Stimulated activated CD8-positive, alpha-beta memory T cell treated with anti-CD3 and anti-CD28 coated beads, Interleukin-4, amount 100 ng/mL, for 4 hours (primary cell): ENCODE data around the gene ATG9A.
"Not testable (repeated sequence)": the region's sequence is repeated elsewhere in the genome, so short reads cannot be mapped to it uniquely, and the experiment has no call there.

Source experiments
- DNase-seq, 2 donors: peaks; one replicate each; pipeline ENCODE4 v3.0.0-alpha.2; 2020; ENCODE audit warnings: low read depth in 2 of 2, low spot score in 1 of 2

ATG9A gene

DNA sequence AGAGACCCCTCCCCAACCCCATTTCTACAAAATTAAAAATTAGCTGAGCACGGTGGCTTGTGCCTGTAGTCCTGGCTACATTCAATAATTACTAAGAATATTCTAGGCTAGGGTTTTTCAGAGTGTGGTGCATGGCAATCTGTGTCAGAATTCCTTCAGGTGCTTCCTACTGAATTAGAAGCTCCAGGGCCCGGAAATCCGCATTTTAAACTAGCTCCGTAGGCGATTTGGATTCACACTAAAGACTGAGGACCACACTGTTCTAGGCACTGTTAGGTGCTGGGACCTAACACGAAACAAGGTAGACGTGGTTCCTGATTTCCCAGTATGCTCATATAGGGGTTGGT is 23.5 kb downstream of the ATG9A start:
- no peak for DNase-seq

DNA sequence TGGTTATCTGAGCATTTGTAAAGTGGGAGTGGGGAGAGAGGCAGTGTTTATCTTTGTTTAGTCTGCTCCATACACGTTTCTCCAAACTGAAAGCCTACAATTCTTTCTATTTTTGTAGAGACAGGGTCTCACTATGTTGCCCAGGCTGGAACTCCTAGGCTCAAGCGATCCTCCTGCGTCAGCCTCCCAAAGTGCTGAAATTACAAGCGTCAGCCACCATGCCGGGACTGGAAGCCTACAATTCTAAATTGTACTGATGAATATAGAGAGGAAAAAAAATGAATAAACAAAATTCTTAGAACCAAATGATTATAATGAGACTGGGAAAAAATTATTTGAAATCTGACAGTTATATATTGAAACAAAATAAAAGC is 24.3 kb downstream of the ATG9A start:
- DNase-seq = no peak

DNA sequence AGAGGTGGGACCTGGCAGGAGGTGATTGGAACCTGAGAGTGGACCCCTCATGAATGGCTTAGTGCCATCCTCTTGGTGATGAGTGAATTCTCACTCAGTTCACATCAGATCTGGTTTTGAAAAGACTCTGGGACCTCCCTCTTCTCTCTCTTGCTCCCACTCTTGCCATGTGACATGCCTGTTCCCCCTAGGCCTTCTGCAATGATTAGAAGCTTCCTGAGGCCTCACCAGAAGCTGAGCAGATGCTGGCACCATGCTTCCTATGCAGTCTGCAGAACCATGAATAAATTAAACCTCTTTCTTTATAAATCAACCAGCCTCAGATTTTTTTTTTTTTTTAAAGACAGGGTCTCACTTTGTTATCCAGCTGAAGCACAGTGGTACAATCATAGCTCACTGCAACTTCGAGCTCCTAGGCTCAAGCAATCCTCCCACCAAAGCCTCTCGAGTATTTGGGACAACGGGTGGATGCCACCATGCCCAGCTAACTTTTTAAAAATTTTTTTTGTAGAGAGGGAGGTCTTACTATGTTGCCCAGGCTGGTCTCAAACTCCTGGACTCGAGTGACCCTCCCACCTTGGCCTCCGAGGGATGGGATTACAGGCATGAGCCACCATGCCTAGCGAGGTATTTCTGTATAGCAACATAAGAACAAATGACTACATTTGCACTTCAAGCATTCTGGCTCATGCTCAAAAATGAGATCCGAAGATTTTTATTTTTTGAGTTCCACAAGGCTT is 24.8 kb downstream of the ATG9A start:
- no peak for DNase-seq

DNA sequence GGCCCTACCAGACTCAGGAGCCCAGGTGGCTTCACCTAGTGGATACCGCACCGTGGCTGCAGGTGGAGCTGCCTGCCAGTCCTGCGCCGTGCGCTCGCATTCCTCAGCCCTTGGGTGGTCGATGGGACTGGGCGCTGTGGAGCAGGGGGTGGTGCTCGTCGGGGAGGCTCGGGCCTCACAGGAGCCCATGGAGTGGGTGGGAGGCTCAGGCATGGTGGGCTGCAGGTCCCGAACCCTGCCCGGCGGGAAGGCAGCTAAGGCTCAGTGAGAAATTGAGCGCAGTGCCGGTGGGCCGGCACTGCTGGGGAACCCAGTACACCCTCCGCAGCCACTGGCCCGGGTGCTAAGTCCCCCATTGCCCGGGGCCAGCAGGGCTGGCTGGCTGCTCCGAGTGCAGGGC is 28.1 kb downstream of the ATG9A start:
- DNase-seq = not testable (repeated sequence)

DNA sequence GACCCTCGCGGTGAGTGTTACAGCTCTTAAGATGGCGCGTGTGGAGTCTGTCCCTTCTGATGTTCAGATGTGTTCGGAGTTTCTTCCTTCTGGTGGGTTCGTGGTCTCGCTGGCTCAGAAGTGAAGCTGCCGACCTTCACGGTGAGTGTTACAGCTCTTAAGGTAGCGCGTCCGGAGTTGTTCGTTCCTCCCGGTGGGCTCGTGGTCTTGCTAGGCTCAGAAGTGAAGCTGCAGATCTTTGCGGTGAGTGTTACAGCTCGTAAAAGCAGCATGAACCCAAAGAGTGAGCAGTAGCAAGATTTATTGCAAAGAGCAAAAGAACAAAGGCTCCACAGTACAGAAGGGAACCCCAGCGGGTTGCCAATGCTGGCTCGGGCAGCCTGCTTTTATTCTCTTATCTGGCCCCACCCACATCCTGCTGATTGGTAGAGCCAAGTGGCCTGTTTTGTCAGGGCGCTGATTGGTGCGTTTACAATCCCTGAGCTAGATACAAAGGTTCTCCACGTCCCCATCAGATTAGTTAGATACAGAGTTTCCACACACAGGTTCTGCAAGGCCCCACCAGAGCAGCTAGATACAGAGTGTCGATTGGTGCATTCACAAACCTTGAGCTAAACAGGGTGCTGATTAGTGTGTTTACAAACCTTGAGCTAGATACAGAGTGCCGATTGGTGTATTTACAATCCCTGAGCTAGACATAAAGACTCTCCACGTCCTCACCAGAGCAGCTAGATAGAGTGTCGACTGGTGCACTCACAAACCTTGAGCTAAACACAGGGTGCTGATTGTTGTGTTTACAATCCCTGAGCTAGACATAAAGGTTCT is 28.7 kb downstream of the ATG9A start:
- not testable (repeated sequence) for DNase-seq

DNA sequence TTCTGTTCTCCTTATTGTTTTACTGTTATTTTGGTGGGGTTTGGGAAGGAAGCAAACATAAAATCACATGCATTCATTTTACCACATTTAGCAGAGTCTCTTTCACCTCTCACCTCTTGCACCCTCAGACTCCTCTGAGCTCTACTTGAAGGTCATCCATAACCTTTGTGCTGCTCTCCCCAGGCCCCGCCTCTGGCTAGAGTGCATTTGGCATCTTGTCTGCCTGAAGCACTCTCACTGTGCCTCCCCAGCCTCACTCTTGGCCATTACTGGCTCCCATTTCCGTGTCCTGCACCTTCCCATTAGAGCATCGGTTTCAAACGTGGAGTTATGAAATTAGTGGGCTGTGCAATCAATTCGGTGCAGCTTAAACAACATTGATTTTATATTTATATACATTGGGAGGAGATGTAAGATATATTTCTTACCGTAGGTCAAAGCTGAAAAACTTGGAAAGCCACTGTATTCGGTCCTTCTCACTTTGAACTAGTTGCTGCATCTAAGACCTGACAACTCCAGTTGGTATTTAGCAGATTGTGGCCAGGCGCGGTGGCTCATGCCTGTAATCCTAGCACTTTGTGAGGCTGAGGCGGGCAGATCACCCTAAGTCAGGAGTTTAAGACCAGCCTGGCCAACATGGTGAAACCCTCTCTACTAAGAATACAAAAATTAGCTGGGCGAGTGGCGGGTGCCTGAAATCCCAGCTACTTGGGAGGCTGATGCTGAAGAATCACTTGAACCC is 29.8 kb downstream of the ATG9A start:
- DNase-seq = no peak

DNA sequence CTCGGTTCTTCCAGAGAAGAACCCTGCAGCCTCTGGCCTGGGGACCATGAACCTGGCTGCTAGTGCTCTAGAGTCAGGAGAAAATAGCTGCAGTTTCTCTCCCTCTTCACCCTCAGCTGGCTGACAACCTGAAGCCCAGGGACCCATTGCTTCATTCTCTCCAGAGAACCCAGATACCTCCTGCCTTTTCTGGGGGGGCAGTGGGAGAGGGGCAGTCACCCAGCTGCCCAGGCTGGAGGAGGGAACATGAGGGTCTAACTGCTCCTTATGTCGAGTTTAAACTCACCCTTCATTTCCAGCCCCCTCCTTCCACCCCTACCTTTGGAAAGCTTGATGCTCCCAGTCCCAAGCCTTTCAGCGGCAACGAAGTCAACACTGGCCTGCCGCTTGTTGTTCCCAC is 30.5 kb downstream of the ATG9A start:
- DNase-seq = no peak

DNA sequence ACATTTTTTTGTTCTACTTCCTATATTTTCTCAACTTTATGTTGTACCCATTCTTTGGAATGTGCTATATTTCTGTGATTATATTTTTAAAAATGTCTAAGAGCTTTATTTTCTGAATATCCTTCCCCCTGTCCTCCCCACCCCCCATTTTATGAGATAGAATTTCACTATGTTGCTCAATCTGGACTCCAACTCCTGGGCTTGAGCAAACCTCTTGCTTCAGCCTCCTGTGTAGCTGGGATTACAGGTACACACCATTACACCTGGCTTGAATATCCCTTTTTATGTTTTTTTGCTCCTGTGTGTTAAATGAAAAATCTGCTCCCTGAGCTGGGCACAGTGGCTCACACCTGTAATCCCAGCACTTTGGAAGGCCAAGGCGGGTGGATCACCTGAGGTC is 32.0 kb downstream of the ATG9A start:
- no peak for DNase-seq

DNA sequence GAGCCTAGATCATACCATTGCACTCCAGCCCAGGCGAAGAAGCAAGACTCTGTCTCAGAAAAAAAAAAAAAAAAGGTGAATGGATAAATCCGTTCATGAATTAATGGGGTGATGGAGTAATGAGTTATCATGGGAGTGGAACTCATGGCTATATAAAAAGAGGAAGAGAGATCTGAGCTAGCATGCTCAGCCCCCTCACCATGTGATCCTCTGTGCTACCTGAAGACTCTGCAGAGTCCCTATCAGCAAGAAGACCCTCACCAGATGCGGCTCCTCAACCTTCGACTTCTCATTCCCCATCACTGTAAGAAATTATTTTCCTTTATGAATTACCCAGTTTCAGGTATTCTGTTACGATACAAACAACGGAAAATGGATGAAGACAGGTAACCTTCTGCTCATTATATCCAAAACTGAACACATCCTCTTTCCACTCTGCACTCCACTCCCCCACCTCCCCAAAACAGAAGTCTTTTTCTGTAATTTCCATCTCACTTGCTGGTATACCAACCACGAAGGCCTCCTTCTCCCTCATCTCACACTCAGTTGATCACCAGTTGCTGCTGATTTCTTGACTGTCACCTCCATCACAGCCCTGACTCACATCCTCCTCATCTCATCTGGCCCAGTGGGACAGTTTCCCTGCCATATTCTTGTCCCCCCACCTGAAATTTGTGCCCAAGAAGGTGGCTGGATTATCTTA is 42.5 kb downstream of the ATG9A start:
- no peak for DNase-seq

DNA sequence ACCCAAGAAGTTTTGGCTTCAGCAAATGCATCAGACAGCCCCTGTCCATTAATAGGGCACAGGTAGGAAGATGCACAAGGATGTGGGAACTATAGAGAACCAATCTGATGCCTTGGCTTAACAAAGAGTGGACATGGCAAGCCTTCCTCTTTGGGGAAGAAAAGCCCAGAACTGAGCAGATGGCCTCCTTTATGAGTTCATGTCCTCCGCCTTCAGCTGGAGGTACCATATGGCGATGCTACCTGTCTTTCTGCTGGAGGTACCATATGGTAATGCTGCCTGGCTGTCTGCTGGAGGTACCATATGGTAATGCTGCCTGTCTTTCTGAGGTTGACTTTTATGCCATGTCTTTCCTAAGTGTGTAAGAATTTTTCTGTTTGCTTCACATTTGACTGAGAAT is 45.3 kb downstream of the ATG9A start:
- no peak for DNase-seq

GRCh38 chr2:219183151-219183772 is 46.2 kb downstream of the ATG9A start:
- no peak for DNase-seq

DNA sequence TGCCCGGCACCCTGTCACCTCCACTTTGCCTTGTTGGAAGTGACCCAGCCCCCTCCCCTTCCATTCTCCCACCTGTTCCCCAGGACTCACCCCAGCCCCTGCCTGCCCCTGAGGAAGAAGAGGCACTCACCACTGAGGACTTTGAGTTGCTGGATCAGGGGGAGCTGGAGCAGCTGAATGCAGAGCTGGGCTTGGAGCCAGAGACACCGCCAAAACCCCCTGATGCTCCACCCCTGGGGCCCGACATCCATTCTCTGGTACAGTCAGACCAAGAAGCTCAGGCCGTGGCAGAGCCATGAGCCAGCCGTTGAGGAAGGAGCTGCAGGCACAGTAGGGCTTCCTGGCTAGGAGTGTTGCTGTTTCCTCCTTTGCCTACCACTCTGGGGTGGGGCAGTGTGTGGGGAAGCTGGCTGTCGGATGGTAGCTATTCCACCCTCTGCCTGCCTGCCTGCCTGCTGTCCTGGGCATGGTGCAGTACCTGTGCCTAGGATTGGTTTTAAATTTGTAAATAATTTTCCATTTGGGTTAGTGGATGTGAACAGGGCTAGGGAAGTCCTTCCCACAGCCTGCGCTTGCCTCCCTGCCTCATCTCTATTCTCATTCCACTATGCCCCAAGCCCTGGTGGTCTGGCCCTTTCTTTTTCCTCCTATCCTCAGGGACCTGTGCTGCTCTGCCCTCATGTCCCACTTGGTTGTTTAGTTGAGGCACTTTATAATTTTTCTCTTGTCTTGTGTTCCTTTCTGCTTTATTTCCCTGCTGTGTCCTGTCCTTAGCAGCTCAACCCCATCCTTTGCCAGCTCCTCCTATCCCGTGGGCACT is 46.9 kb downstream of the ATG9A start:
- no peak for DNase-seq

DNA sequence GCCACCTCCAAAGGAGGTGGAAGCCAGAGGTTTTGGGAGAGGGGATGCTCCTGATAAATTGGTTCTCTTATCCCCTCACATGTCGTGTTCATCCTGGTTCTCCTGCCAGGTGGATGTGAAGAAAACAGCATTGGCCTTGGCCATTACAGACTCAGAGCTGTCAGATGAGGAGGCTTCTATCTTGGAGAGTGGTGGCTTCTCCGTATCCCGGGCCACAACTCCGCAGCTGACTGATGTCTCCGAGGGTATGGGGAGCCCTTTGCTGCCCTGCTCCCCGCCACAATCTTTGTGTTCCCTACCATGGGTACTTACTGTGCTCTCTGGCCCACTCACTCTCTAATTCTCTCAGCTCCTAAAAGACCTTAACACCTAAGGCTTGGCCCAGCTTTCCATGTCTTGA is 47.9 kb downstream of the ATG9A start:
- no peak for DNase-seq

DNA sequence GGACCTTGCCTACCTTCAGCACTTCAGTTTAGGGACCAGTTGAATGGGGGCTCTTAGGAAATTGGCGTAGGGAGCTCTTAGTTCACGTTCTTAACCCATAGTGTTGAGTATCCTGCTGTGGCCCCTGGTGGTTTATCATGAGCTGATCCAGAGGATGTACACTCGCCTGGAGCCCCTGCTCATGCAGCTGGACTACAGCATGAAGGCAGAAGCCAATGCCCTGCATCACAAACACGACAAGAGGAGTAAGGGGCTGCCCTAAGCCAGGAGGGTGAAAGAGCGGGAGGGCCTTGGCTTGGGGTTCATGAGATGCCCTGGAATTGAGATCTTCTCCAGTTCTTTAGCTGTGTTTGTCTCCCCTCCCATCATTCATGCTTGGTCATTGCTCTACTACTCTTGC is 48.5 kb downstream of the ATG9A start:
- no peak for DNase-seq

GRCh38 chr2:219179601-219180465 is 49.6 kb downstream of the ATG9A start:
- no peak for DNase-seq

DNA sequence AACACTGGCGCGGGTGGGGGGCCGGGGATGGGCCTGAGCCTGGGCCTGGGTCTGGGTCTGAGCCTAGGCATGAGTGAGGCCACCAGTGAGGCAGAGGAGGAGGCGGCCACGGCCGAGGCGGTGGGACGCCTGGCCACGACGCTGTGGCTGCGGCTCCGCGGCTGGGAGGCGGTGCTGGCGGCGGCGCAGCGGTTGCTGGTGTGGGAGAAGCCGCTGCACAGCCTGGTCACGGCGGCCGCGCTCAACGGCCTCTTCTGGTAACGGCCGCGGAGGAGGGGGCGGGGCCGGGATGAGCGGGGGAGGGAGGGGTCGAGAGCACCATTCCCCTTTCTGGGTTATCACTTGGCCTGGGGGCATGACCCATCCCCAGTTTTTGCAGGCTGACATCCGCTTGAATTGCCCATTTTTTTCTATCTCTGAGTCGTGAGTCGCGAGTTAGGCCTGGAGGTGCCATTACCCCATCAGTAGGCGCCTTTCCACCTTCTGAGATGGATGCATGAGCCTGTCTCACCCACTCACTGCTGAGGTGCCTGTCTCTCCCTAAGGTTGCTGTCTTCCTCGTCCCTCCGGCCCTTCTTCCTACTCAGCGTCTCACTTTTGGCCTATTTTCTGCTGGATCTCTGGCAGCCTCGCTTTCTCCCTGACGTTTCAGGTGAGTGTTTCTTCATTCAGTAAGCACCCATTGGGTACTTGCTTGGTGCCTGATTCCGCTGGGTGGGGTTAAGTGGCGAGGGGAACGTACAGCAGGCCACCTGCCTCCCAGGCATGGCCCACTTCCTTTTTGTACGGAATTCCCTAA is 50.9 kb downstream of the ATG9A start:
- DNase-seq = no peak

DNA sequence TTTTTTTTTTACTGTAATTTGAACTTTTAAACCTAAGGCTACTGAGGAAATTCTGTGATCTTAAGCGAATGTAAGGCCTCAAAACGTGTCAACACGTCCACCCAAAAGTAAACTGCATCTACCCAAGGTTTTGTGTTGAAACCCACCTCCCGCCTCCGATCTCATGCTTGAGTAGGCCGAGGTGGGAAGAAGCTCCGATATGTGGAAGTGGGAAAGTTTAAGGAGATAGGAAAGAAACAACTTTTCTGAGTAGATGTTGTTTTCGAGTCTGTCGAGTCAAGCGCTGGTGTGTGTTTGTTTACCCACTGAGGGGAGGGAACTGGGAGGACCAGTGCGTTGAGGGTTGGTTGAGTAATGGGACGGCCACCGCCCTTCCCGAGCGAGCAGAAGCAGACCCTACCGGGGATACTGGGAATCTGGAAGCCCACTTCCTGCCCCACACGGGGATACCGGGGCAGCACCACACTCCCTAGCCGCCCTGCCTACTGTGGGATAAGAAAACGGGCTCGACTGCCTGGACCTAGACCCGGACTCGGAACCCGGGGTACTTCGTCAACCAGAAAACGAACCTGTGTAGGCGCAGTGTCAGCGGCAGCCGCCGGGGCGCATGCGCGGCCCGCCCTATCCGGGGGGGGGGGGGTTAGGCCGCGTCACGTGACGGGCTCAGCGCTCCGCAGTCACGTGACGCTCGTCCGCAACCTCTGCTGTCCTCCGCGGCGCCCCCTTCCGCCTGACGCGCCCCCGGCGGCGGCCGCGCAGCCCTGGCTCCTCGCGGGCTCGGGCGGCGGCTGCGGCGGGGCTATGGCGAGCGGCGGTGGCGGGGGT is 51.7 kb downstream of the ATG9A start, which contains the start of gene RETREG2:
Gene RETREG2, plus strand, starts transcription at position 724 of the 825 bp plus-strand sequence. Its CDS starts 78 bp downstream, at position 802.
- DNase-seq = peak; percentile 40 to 61
